ENCODE data around the gene RSF1. TPM values are rescaled to one million over a fixed set of nuclear protein-coding genes. Genes with fewer than 3 reads are reported as not detected.

The RSF1 gene
- total RNA-seq, 1 experiment from 2014 or later: 43.1 TPM

- ChIA-PET CTCF (no interaction called here), POLR2A (no interaction called here), RAD21 (ENCODE audit: low non-redundant PET in 1 of 2, low total read pairs in 2 of 2, uncharacterized antibody in 2 of 2, unreplicated experiment in 2 of 2) (no interaction called here)
- Histone ChIP-seq H3K4me3 (replicated peaks in 1 of 2; ENCODE audit: low read depth in 1 of 2, low read length in 2 of 2) (no peak overlapping the region), H3K79me2 (ENCODE audit: insufficient read depth, low read length) (peaks cover 78% of the 10 kb centered on the region), H3K9me2 (ENCODE audit: insufficient read depth) (no peaks in the 10 kb centered on the region), H3K27ac (ENCODE audit: low read depth, low read length) (no peak overlapping the region), H4K20me1 (ENCODE audit: insufficient read depth) (no peaks in the 10 kb centered on the region), H3K4me2 (ENCODE audit: low read length) (no peak overlapping the region), H3K27me3 (ENCODE audit: insufficient read depth, low read length) (no peaks in the 10 kb centered on the region), H3K9ac (ENCODE audit: low read length) (no peak overlapping the region), H2AFZ (ENCODE audit: low read depth, low read length, poor library complexity, severe bottlenecking) (no peak overlapping the region), H3K36me3 (ENCODE audit: control insufficient read depth in 1 of 2, insufficient read depth in 2 of 2, low read length in 2 of 2) (peaks cover 0 to 2% of the 10 kb centered on the region in 2 experiments; a peak in 1 of 4 replicates), H3K4me1 (ENCODE audit: control insufficient read depth in 1 of 2, insufficient read depth in 2 of 2, low read length in 2 of 2) (peaks cover 0 to 3% of the 10 kb centered on the region in 2 experiments; a peak in 1 of 4 replicates), H3K9me3 (ENCODE audit: control insufficient read depth in 1 of 2, insufficient read depth in 1 of 2, low read depth in 1 of 2, low read length in 2 of 2) (no peaks in the 10 kb centered on the region)
- BruUV-seq (replicated peaks): no TSS peak
- TF ChIP-seq SP1 (IDR thresholded peaks at IDR 0.05; ENCODE audit: low read depth): no peak
- no peak for TF ChIP-seq POLR2A (IDR thresholded peaks at IDR 0.05; ENCODE audit: borderline replicate concordance, extremely low read depth, insufficient read depth, insufficient read length)
- DNase-seq (ENCODE audit: low read depth, low spot score) (no peak), ATAC-seq (no peak)
- intact Hi-C loops (cut with micrococcal nuclease): no loop called here
Observed at GRCh38 chr11:77799338-77799737, 21.2 kb downstream of the RSF1 start.

GRCh38 chr11:77793972-77794371 is 26.6 kb downstream of the RSF1 start:
- DNase-seq (ENCODE audit: low read depth, low spot score) (no peak), ATAC-seq (no peak)
- Histone ChIP-seq H3K36me3 (ENCODE audit: control insufficient read depth in 1 of 2, insufficient read depth in 2 of 2, low read length in 2 of 2) (0 out of 4 replicates have a peak, but pooled peaks cover 0 to 6% of the 10 kb centered on the region in 2 experiments), H3K9ac (ENCODE audit: low read length) (no peak overlapping the region), H3K4me2 (ENCODE audit: low read length) (no peak overlapping the region), H3K4me3 (replicated peaks in 1 of 2; ENCODE audit: low read depth in 1 of 2, low read length in 2 of 2) (no peak overlapping the region), H3K79me2 (ENCODE audit: insufficient read depth, low read length) (peaks cover 83% of the 10 kb centered on the region), H3K9me3 (ENCODE audit: control insufficient read depth in 1 of 2, insufficient read depth in 1 of 2, low read depth in 1 of 2, low read length in 2 of 2) (no peaks in the 10 kb centered on the region), H3K27ac (ENCODE audit: low read depth, low read length) (no peak overlapping the region), H3K27me3 (ENCODE audit: insufficient read depth, low read length) (no peaks in the 10 kb centered on the region), H4K20me1 (ENCODE audit: insufficient read depth) (no peaks in the 10 kb centered on the region), H3K4me1 (ENCODE audit: control insufficient read depth in 1 of 2, insufficient read depth in 2 of 2, low read length in 2 of 2) (no peaks in the 10 kb centered on the region), H2AFZ (ENCODE audit: low read depth, low read length, poor library complexity, severe bottlenecking) (no peak overlapping the region), H3K9me2 (ENCODE audit: insufficient read depth) (no peaks in the 10 kb centered on the region)
- RAD21 ChIA-PET (ENCODE audit: low non-redundant PET in 1 of 2, low total read pairs in 2 of 2, uncharacterized antibody in 2 of 2, unreplicated experiment in 2 of 2): no interaction called here
- no TSS peak for BruUV-seq (replicated peaks)
- intact Hi-C loops (cut with micrococcal nuclease): no loop called here
- POLR2A ChIA-PET: no interaction called here
- CTCF ChIA-PET: no interaction called here
- TF ChIP-seq MAX (IDR thresholded peaks at IDR 0.05) (no peak), SP1 (IDR thresholded peaks at IDR 0.05; ENCODE audit: low read depth) (no peak), TCF7L2 (IDR thresholded peaks at IDR 0.05; ENCODE audit: borderline replicate concordance, extremely low read depth, insufficient read depth, insufficient read length) (no peak), REST (IDR thresholded peaks at IDR 0.05; ENCODE audit: low read depth) (no peak), RAD21 (IDR thresholded peaks at IDR 0.05; ENCODE audit: low read depth) (no peak), POLR2AphosphoS5 (IDR thresholded peaks at IDR 0.05; ENCODE audit: low read depth, low read length) (no peak), ZNF274 (IDR thresholded peaks at IDR 0.05; ENCODE audit: low read depth, low read length) (no peak), SRF (IDR thresholded peaks at IDR 0.05; ENCODE audit: low read depth) (no peak), ATF3 (IDR thresholded peaks at IDR 0.05) (no peak), EZH2 (IDR thresholded peaks at IDR 0.05) (no peak), EZH2phosphoT487 (IDR thresholded peaks at IDR 0.05; ENCODE audit: borderline replicate concordance) (no peak), CEBPB (IDR thresholded peaks at IDR 0.05; ENCODE audit: low read depth) (no peak), FOSL1 (IDR thresholded peaks at IDR 0.05; ENCODE audit: low read depth) (no peak), JUND (IDR thresholded peaks at IDR 0.05) (no peak), CBX3 (IDR thresholded peaks at IDR 0.05; ENCODE audit: low read depth) (no peak), YY1 (IDR thresholded peaks at IDR 0.05; ENCODE audit: extremely low read depth, insufficient replicate concordance, low read depth, low read length) (no peak)

Data from HCT116 (cell line).